ENCODE data around the gene ACBD4.

GRCh38 chr17:45129426-45129939, 6.0 kb upstream of the ACBD4 start:
- TF ChIP-seq CTCF (conservative IDR thresholded peaks at IDR 0.05; ENCODE audit: low read length) (no peak), EZH2phosphoT487 (IDR thresholded peaks at IDR 0.05; ENCODE audit: borderline replicate concordance, low read depth, low read length) (no peak)

Data from OCI-LY7 (cell line).